ENCODE results near the gene OR2AJ1. TPM values are rescaled to one million over a fixed set of nuclear protein-coding genes. Genes with fewer than 3 reads are reported as not detected.

OR2AJ1 gene
- total RNA-seq, 1 donor from 2014 or later: not detected

- DNase-seq (ENCODE audit: extremely low read depth, low read depth, low spot score): no peak
Observed at GRCh38 chr1:247953408-247953807, 28.7 kb downstream of the OR2AJ1 start.

GRCh38 chr1:247961791-247962190 lies 37.1 kb downstream of the OR2AJ1 start:
- no peak for DNase-seq (ENCODE audit: extremely low read depth, low read depth, low spot score)

GRCh38 chr1:247962911-247963588 lies 38.4 kb downstream of the OR2AJ1 start:
- no peak for DNase-seq (ENCODE audit: extremely low read depth, low read depth, low spot score)

- no peak for DNase-seq (ENCODE audit: extremely low read depth, low read depth, low spot score)
Observed at GRCh38 chr1:247964933-247965332, 40.2 kb downstream of the OR2AJ1 start, which contains the start of gene OR2AK2. OR2AK2 (plus strand) TSS chr1:247965233; CDS start chr1:247965377, 144 bp downstream.

GRCh38 chr1:247966532-247967204 lies 42.0 kb downstream of the OR2AJ1 start:
- no peak for DNase-seq (ENCODE audit: extremely low read depth, low read depth, low spot score)

Other genes starting within 250 kb of the OR2AJ1 start
- not detected in 2 replicates for gene OR13G1, start 245.2 kb upstream of the OR2AJ1 start, total RNA-seq
- not detected in 2 replicates for gene OR6F1, start 208.2 kb upstream of the OR2AJ1 start, total RNA-seq
- gene OR14K1, start 186.3 kb upstream of the OR2AJ1 start, total RNA-seq: not detected in 2 replicates
- not detected in 2 replicates for gene OR14A2, start 176.7 kb upstream of the OR2AJ1 start, total RNA-seq
- not detected in 2 replicates for gene OR1C1, start 164.3 kb upstream of the OR2AJ1 start, total RNA-seq
- not detected in 2 replicates for gene OR14A16, start 100.8 kb upstream of the OR2AJ1 start, total RNA-seq
- gene OR11L1, start 83.0 kb upstream of the OR2AJ1 start, total RNA-seq: not detected in 2 replicates
- 2.4 and 3.0 TPM in 2 replicates for gene TRIM58, start 67.7 kb upstream of the OR2AJ1 start, total RNA-seq
- 0.58 TPM in 1 of 2 replicates, not detected in the other for gene OR2W3, start 29.3 kb upstream of the OR2AJ1 start, total RNA-seq
- gene OR2T8, start 4.6 kb upstream of the OR2AJ1 start, total RNA-seq: not detected in 2 replicates
- not detected in 2 replicates for gene OR2L8, start 24.0 kb downstream of the OR2AJ1 start, total RNA-seq
- gene OR2AK2, start 40.3 kb downstream of the OR2AJ1 start, total RNA-seq: not detected in 2 replicates
- not detected in 2 replicates for gene OR2L5, start 88.8 kb downstream of the OR2AJ1 start, total RNA-seq
- gene OR2L2, start 105.2 kb downstream of the OR2AJ1 start, total RNA-seq: not detected in 2 replicates
- gene OR2L3, start 121.9 kb downstream of the OR2AJ1 start, total RNA-seq: not detected in 2 replicates
- not detected in 2 replicates for gene OR2L13, start 170.3 kb downstream of the OR2AJ1 start, total RNA-seq
- not detected in 2 replicates for gene OR2M5, start 220.3 kb downstream of the OR2AJ1 start, total RNA-seq
- gene OR2M2, start 249.9 kb downstream of the OR2AJ1 start, total RNA-seq: not detected in 2 replicates